GM12878 (cell line): ENCODE measurements around the gene PRKG1. TPM values are rescaled to one million over a fixed set of nuclear protein-coding genes. Genes with fewer than 3 reads are reported as not detected.

Source experiments
- ATAC-seq: fragments of 200-7000 bp; cut with Tn5 transposase; 3 replicates; pipeline ENCODE4 v1.9.1; 2020; ENCODE audit warnings: mild to moderate bottlenecking, moderate library complexity
- BruUV-seq: library from RNA; stranded (reverse); fragments of 400-500 nt; replicated peaks from 2 replicates; lab custom pipeline; 2021; lab: Mats Ljungman, UMichigan
- CTCF ChIA-PET: fragments of 300-600 bp; sonication (Branson Sonifier 250); formaldehyde crosslinking; extraction: SDS; loops from one replicate; lab custom pipeline; 2021; ENCODE audit warnings: inconsistent platforms; lab: Yijun Ruan, JAX
- POLR2A ChIA-PET: fragments of 350-600 bp; formaldehyde crosslinking; extraction: SDS; loops from one replicate; lab custom pipeline; 2021; ENCODE audit warnings: inconsistent platforms; lab: Charles Lee
- RAD21 ChIA-PET: fragments of 300-600 bp; sonication (Branson Sonifier 250); formaldehyde crosslinking; loops from one replicate; lab custom pipeline; 2023; ENCODE audit warnings: antibody characterized with exemption; ENCODE audit not compliant: unreplicated experiment; lab: Charles Lee
- SMC1A ChIA-PET: fragments of 300-600 bp; sonication (Branson Sonifier 250); formaldehyde crosslinking; loops from one replicate; lab custom pipeline; 2023; ENCODE audit not compliant: unreplicated experiment, uncharacterized antibody; lab: Charles Lee
- DNase-seq: peaks from one replicate; pipeline ENCODE4 v3.0.0-alpha.2; 2011; ENCODE audit warnings: low read depth, low spot score
- FAIRE-seq: peaks from 3 replicates; lab custom pipeline; 2011; peaks lifted over from hg19 to GRCh38; lab: Jason Lieb, UNC
- H2AFZ ChIP-seq: 2 replicates; pipeline ENCODE4 v1.6.0; 2011; ENCODE audit warnings: low read depth, low read length, control low read depth; ENCODE audit not compliant: control insufficient read depth
- H3K27ac ChIP-seq: 2 replicates; pipeline ENCODE4 v1.5.1; 2011; ENCODE audit warnings: control low read depth; ENCODE audit not compliant: control insufficient read depth, insufficient read depth
- H3K27me3 ChIP-seq, 2 experiments: replicated peaks in 1 of 2; 2 replicates each; pipeline versions ENCODE4 v1.6.0 to v1.6.1; 2011; ENCODE audit warnings: low read length in 1 of 2; ENCODE audit not compliant: control insufficient read depth in 2 of 2, insufficient read depth in 2 of 2
- H3K36me3 ChIP-seq, 2 experiments: 2 replicates each; pipeline ENCODE4 v1.5.1; 2011; ENCODE audit warnings: low read length in 1 of 2; ENCODE audit not compliant: control insufficient read depth in 2 of 2, insufficient read depth in 2 of 2
- H3K4me1 ChIP-seq: 2 replicates; pipeline ENCODE4 v1.6.1; 2011; ENCODE audit warnings: mild to moderate bottlenecking, low read length, moderate library complexity, mixed read lengths; ENCODE audit not compliant: control insufficient read depth, insufficient read depth
- H3K4me2 ChIP-seq: 2 replicates; pipeline ENCODE4 v1.6.0; 2011; ENCODE audit warnings: control low read depth; ENCODE audit not compliant: control insufficient read depth, insufficient read depth
- H3K4me3 ChIP-seq: fragments of 200-600 bp; sonication (generic); 2 replicates; pipeline ENCODE4 v1.5.1; 2016
- H3K79me2 ChIP-seq: 2 replicates; pipeline ENCODE4 v1.6.0; 2011; ENCODE audit warnings: low read length; ENCODE audit not compliant: control insufficient read depth, insufficient read depth
- H3K9ac ChIP-seq: 2 replicates; pipeline ENCODE4 v1.8.0; 2011; ENCODE audit warnings: low read length, control low read depth, mixed read lengths; ENCODE audit not compliant: control insufficient read depth, insufficient read depth
- H3K9me3 ChIP-seq: replicated peaks from 3 replicates; pipeline ENCODE4 v1.5.1; 2011; ENCODE audit warnings: mild to moderate bottlenecking, low read length; ENCODE audit not compliant: control insufficient read depth, insufficient read depth
- H4K20me1 ChIP-seq: 2 replicates; pipeline ENCODE4 v1.6.0; 2011; ENCODE audit not compliant: control insufficient read depth, insufficient read depth
- BACH1 ChIP-seq: fragments of 450-650 bp; IDR thresholded peaks from 2 replicates; pipeline ENCODE4 v1.6.1; 2017; ENCODE audit warnings: mild to moderate bottlenecking, borderline replicate concordance
- CBX5 ChIP-seq: sonication (generic); IDR thresholded peaks from 2 replicates; pipeline ENCODE4 v1.6.1; 2016; ENCODE audit warnings: low read depth, moderate library complexity, mild to moderate bottlenecking, inconsistent platforms
- CTCF ChIP-seq, 3 experiments: IDR thresholded peaks in 2 of 3; conservative IDR thresholded peaks in 1 of 3; 2 replicates each; pipeline ENCODE4 v1.5.1; 2011; ENCODE audit warnings: low read depth in 3 of 3, low read length in 3 of 3, mild to moderate bottlenecking in 3 of 3, control low read depth in 2 of 3, moderate library complexity in 2 of 3, inconsistent platforms in 1 of 3, mixed read lengths in 1 of 3; ENCODE audit not compliant: control insufficient read depth in 2 of 3, insufficient read depth in 1 of 3; ENCODE audit errors: extremely low read depth in 1 of 3
- DPF2 ChIP-seq: fragments of 450-650 bp; IDR thresholded peaks from 2 replicates; pipeline ENCODE4 v1.6.1; 2017; ENCODE audit warnings: mild to moderate bottlenecking
- FOXM1 ChIP-seq: IDR thresholded peaks from 2 replicates; pipeline ENCODE4 v1.6.1; 2012; ENCODE audit warnings: low read depth, mild to moderate bottlenecking, inconsistent platforms, low read length, moderate library complexity
- JUNB ChIP-seq: IDR thresholded peaks from 2 replicates; pipeline ENCODE4 v1.6.1; 2016; ENCODE audit warnings: antibody characterized with exemption, mild to moderate bottlenecking
- MEF2B ChIP-seq: fragments of 450-650 bp; IDR thresholded peaks from 2 replicates; pipeline ENCODE4 v1.6.1; 2018; ENCODE audit warnings: mild to moderate bottlenecking, moderate library complexity; ENCODE audit not compliant: partially characterized antibody, poor library complexity, severe bottlenecking
- MTA2 ChIP-seq: fragments of 450-650 bp; IDR thresholded peaks from 2 replicates; pipeline ENCODE4 v1.6.1; 2016; ENCODE audit warnings: low read depth, mild to moderate bottlenecking, moderate library complexity
- SP1 ChIP-seq: IDR thresholded peaks from one replicate; pipeline ENCODE4 v1.6.1; 2011; ENCODE audit warnings: low read depth, low read length
- SREBF2 ChIP-seq: IDR thresholded peaks from 2 replicates; pipeline ENCODE4 v1.6.1; 2012; ENCODE audit warnings: mild to moderate bottlenecking, low read length
- TCF7 ChIP-seq: IDR thresholded peaks from 2 replicates; pipeline ENCODE4 v1.6.1; 2014; ENCODE audit warnings: antibody characterized with exemption, borderline replicate concordance
- USF2 ChIP-seq: IDR thresholded peaks from 2 replicates; pipeline ENCODE4 v1.6.1; 2011; ENCODE audit warnings: low read depth, low read length, improper control_type of control experiment, borderline replicate concordance
- in situ Hi-C: fragments of 300-500 bp; cut with MboI; formaldehyde crosslinking; loops from 9 replicates; pipeline ENCODE4 v1.14.3; 2018; ENCODE audit warnings: mixed read lengths
- intact Hi-C: fragments of 100-400 bp; cut with micrococcal nuclease; formaldehyde crosslinking; loops from one replicate; pipeline ENCODE4 v1.14.2; 2022; ENCODE audit not compliant: unreplicated experiment
- polyA plus RNA-seq, 11 experiments: library from polyadenylated mRNA; depleted of rRNA in 4 of 11; unstranded in 6 of 11; stranded (reverse) in 5 of 11; fragments of >200 nt; fragmentation: Nextera tagmentation in 4 of 11; fragmentation: Illumina TruSeq in 1 of 11; extraction: Ambion mirVana in 4 of 11; extraction: Trizol in 1 of 11; gene quantifications; 1 replicate in 1 of 11; 2 replicates in 10 of 11; pipeline versions ENCODE4 v1.2.1 to v1.2.3, GENCODE V29; 2011 to 2016; ENCODE audit warnings: inconsistent platforms in 2 of 11, missing spikeins in 2 of 11, low read depth in 1 of 11
- total RNA-seq, 4 experiments: library from RNA; depleted of rRNA in 3 of 4; stranded (reverse); fragments of >200 nt in 3 of 4; fragmentation: Illumina TruSeq in 1 of 4; extraction: Trizol in 1 of 4; gene quantifications; 2 replicates each; pipeline versions ENCODE4 v1.2.1 to v1.2.3, GENCODE V29; 2013 to 2021

Gene PRKG1
- total and polyA plus RNA-seq, 10 of the 15 experiments (the other 5 are each of a cell fraction or from before 2014, with no cell fraction given): 0.04 to 0.05 TPM; not detected in 8

- DNase-seq (no peak), FAIRE-seq (no peak), ATAC-seq (no peak)
- H3K27ac ChIP-seq: no peak overlapping the region
- no peaks in the 10 kb centered on the region for H3K4me1 ChIP-seq
- H3K9ac ChIP-seq: no peak overlapping the region
- H3K27me3 ChIP-seq: no peaks in the 10 kb centered on the region
- no peaks in the 10 kb centered on the region for H3K36me3 ChIP-seq
- H3K4me3 ChIP-seq: no peak overlapping the region
- no peak overlapping the region for H3K4me2 ChIP-seq
- SMC1A ChIA-PET: no interaction called here
- in situ Hi-C loops (no loop called here), intact Hi-C loops (no loop called here)
- RAD21 ChIA-PET: no interaction called here
- no peaks in the 10 kb centered on the region for H3K9me3 ChIP-seq
- CTCF ChIA-PET: no interaction called here
- no peaks in the 10 kb centered on the region for H3K79me2 ChIP-seq
- H2AFZ ChIP-seq: no peak overlapping the region
- POLR2A ChIA-PET: no interaction called here
- no TSS peak for BruUV-seq
- no peaks in the 10 kb centered on the region for H4K20me1 ChIP-seq
- TF ChIP-seq SP1 (no peak), DPF2 (no peak), CBX5 (no peak), FOXM1 (no peak), CTCF (IDR thresholded peaks at IDR 0.05 in 2 of 3, conservative IDR thresholded peaks at IDR 0.05 in 1 of 3; ENCODE audit: control insufficient read depth in 2 of 3, extremely low read depth in 1 of 3, insufficient read depth in 1 of 3, low read depth in 3 of 3, low read length in 3 of 3) (no peak), MTA2 (no peak), MEF2B (no peak), BACH1 (no peak), JUNB (no peak), TCF7 (no peak), USF2 (no peak), SREBF2 (no peak)
Measured at GRCh38 chr10:52092390-52092789, 1018.1 kb downstream of the PRKG1 start.
